MCF 10A (cell line): Measurements from ENCODE around the gene CADM4. TPM values are rescaled to one million over a fixed set of nuclear protein-coding genes. Genes with fewer than 3 reads are reported as not detected.

ENCODE experiments used
- BruUV-seq: library from RNA; stranded (reverse); fragments of 400-500 nt; replicated peaks from 2 replicates; lab custom pipeline; 2021; lab: Mats Ljungman, UMichigan
- CTCF ChIA-PET: fragments of 300-600 bp; sonication (Branson Sonifier 250); formaldehyde crosslinking; extraction: SDS; loops from one replicate; lab custom pipeline; 2021; ENCODE audit warnings: antibody characterized with exemption, inconsistent platforms; lab: Yijun Ruan, JAX
- POLR2A ChIA-PET: fragments of 300-600, 350-650 bp; sonication (Branson Sonifier 250); formaldehyde crosslinking; extraction: SDS; loops from one replicate; lab custom pipeline; 2020; ENCODE audit warnings: antibody characterized with exemption, inconsistent platforms; lab: Yijun Ruan, JAX
- DNase-seq: peaks from one replicate; pipeline ENCODE4 v3.0.0-alpha.2; 2018; ENCODE audit not compliant: unreplicated experiment
- H3K27ac Mint-ChIP-seq: one replicate; pipeline ENCODE4 v1.8.0; 2022; ENCODE audit warnings: mild to moderate bottlenecking, low read depth, mixed read lengths; ENCODE audit not compliant: unreplicated experiment
- H3K27me3 Mint-ChIP-seq: one replicate; pipeline ENCODE4 v1.8.0; 2022; ENCODE audit warnings: mixed read lengths; ENCODE audit not compliant: insufficient read depth, unreplicated experiment
- H3K36me3 Mint-ChIP-seq: one replicate; pipeline ENCODE4 v1.8.0; 2022; ENCODE audit warnings: mild to moderate bottlenecking, moderate library complexity, mixed read lengths; ENCODE audit not compliant: insufficient read depth, unreplicated experiment
- H3K4me1 Mint-ChIP-seq: one replicate; pipeline ENCODE4 v1.8.0; 2022; ENCODE audit warnings: mixed read lengths; ENCODE audit not compliant: insufficient read depth, unreplicated experiment
- H3K4me3 Mint-ChIP-seq: one replicate; pipeline ENCODE4 v1.8.0; 2022; ENCODE audit warnings: mild to moderate bottlenecking, moderate library complexity, mixed read lengths; ENCODE audit not compliant: unreplicated experiment
- H3K9me3 Mint-ChIP-seq: one replicate; pipeline ENCODE4 v1.8.0; 2022; ENCODE audit warnings: mixed read lengths; ENCODE audit not compliant: unreplicated experiment
- CTCF ChIP-seq: fragments of 200-600 bp; IDR thresholded peaks from one replicate; pipeline ENCODE4 v1.8.0; 2022; ENCODE audit warnings: antibody characterized with exemption, mild to moderate bottlenecking; ENCODE audit not compliant: unreplicated experiment
- intact Hi-C: fragments of 100-400 bp; cut with micrococcal nuclease; formaldehyde crosslinking; loops from 2 replicates; pipeline ENCODE4 v1.14.1; 2022
- total RNA-seq: library from RNA; stranded (reverse); gene quantifications from 2 replicates; pipeline ENCODE4 v1.2.3, GENCODE V29; 2022

Gene CADM4
- total RNA-seq, 1 experiment from 2014 or later: 3.2 TPM

GRCh38 chr19:43664018-43664417 is 24.4 kb upstream of the CADM4 start:
- Mint-ChIP-seq H3K27me3 (no peaks in the 10 kb centered on the region), H3K4me3 (no peak overlapping the region), H3K36me3 (peaks cover 68% of the 10 kb centered on the region), H3K9me3 (no peaks in the 10 kb centered on the region), H3K4me1 (peaks cover 10% of the 10 kb centered on the region), H3K27ac (no peak overlapping the region)
- DNase-seq: no peak
- TF ChIP-seq CTCF: no peak
- intact Hi-C loops: loop anchor here (10.0 kb wide), 1 partner anchor 129 kb away; the partner anchor contains the start of gene ZNF575
- CTCF ChIA-PET: interaction anchor here (0.7 kb wide), 1 partner anchor 146 kb away, joined by 3 read pairs; no protein-coding TSS in a partner anchor
- BruUV-seq: no TSS peak
- POLR2A ChIA-PET: no interaction called here

- peak; percentile 40 for DNase-seq
- Mint-ChIP-seq H3K9me3 (no peaks in the 10 kb centered on the region), H3K27me3 (no peaks in the 10 kb centered on the region), H3K4me3 (no peak overlapping the region), H3K27ac (no peak overlapping the region), H3K4me1 (no peaks in the 10 kb centered on the region), H3K36me3 (peaks cover 69% of the 10 kb centered on the region)
- CTCF ChIA-PET: interaction anchor here (0.5 to 3.1 kb wide), 7 partner anchors 10 to 108 kb away, joined by 3 to 14 read pairs (median 4); no protein-coding TSS in a partner anchor
- TF ChIP-seq CTCF: peak; percentile 17
- no TSS peak for BruUV-seq
- intact Hi-C loops: loop anchor here (10.0 kb wide), 1 partner anchor 128 kb away; the partner anchor contains the start of gene ZNF575
- POLR2A ChIA-PET: interaction anchor here (0.6 kb wide), 1 partner anchor 59 kb away, joined by 3 read pairs; no protein-coding TSS in a partner anchor
Observed at GRCh38 chr19:43662487-43662886, 22.8 kb upstream of the CADM4 start.

DNA sequence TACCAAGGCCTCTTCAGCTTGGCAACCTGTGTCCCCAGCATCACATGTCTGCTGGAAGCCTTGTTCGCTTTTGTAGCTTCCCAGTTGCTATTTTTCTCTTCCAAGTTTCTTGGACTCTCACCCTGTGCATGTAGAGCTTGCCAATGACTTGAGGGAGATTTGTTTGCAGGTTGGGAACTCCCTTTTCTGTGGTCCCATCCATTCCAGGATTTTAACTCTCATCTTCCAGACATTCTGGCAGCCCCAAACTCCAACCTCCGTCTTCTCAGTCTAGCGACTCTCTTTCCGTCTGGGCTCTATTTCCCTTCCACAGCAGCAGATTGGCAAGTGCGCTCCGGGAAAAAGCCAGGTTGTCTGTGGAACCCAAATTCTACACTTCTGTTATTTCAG is 21.3 kb upstream of the CADM4 start:
- H3K36me3 Mint-ChIP-seq: peaks cover 64% of the 10 kb centered on the region
- H3K9me3 Mint-ChIP-seq: no peaks in the 10 kb centered on the region
- no peaks in the 10 kb centered on the region for H3K4me1 Mint-ChIP-seq
- no peak overlapping the region for H3K27ac Mint-ChIP-seq
- intact Hi-C loops: loop anchor here (10.0 kb wide), 1 partner anchor 126 kb away; the partner anchor contains the start of gene ZNF575
- H3K27me3 Mint-ChIP-seq: no peaks in the 10 kb centered on the region
- no peak for TF ChIP-seq CTCF
- ChIA-PET POLR2A (no interaction called here), CTCF (interaction anchor here (0.5 to 3.1 kb wide), 3 partner anchors 8 to 96 kb away, joined by 3 to 14 read pairs (median 4); no protein-coding TSS in a partner anchor)
- no peak for DNase-seq
- H3K4me3 Mint-ChIP-seq: no peak overlapping the region
- no TSS peak for BruUV-seq

GRCh38 chr19:43660301-43660970 is 20.8 kb upstream of the CADM4 start:
- no TSS peak for BruUV-seq
- ChIA-PET CTCF (interaction anchor here (0.6 to 3.1 kb wide), 2 partner anchors 8 to 95 kb away, joined by 3 to 14 read pairs; no protein-coding TSS in a partner anchor), POLR2A (no interaction called here)
- intact Hi-C loops: loop anchor here (10.0 kb wide), 1 partner anchor 126 kb away; the partner anchor contains the start of gene ZNF575
- H3K27me3 Mint-ChIP-seq: no peaks in the 10 kb centered on the region
- H3K4me1 Mint-ChIP-seq: no peaks in the 10 kb centered on the region
- H3K36me3 Mint-ChIP-seq: peaks cover 62% of the 10 kb centered on the region
- no peak for DNase-seq
- no peak overlapping the region for H3K4me3 Mint-ChIP-seq
- no peaks in the 10 kb centered on the region for H3K9me3 Mint-ChIP-seq
- H3K27ac Mint-ChIP-seq: no peak overlapping the region
- TF ChIP-seq CTCF: no peak
